Stimulated activated CD8-positive, alpha-beta memory T cell treated with anti-CD3 and anti-CD28 coated beads, Interleukin-12 subunit alpha, Interleukin-12 subunit beta, amount 100 ng/mL, for 24 hours (primary cell): Measurements from ENCODE around the gene SGK1.
"Not testable (repeated sequence)": the region's sequence is repeated elsewhere in the genome, so short reads cannot be mapped to it uniquely, and the experiment has no call there.

Source experiments
- DNase-seq: peaks from one replicate; pipeline ENCODE4 v3.0.0-alpha.2; 2020; ENCODE audit errors: extremely low read depth

The SGK1 gene

GRCh38 chr6:134304381-134304780, 13.5 kb downstream of the SGK1 start:
- DNase-seq, result not testable (repeated sequence)

- DNase-seq, result no peak
These were observed 14.0 kb downstream of the SGK1 start for GRCh38 chr6:134303891-134304290.

- no peak for DNase-seq
These were observed 18.7 kb downstream of the SGK1 start for GRCh38 chr6:134299236-134299635.

GRCh38 chr6:134296762-134297161, 21.1 kb downstream of the SGK1 start:
- no peak for DNase-seq

GRCh38 chr6:134295953-134296553, 21.9 kb downstream of the SGK1 start:
- no peak for DNase-seq

- DNase-seq, result no peak
These were observed 24.2 kb downstream of the SGK1 start for GRCh38 chr6:134293659-134294161.

GRCh38 chr6:134291156-134291555, 26.8 kb downstream of the SGK1 start:
- no peak for DNase-seq

- DNase-seq, result no peak
These were observed 28.7 kb downstream of the SGK1 start for GRCh38 chr6:134289204-134289575.

- DNase-seq, result no peak
These were observed 29.2 kb downstream of the SGK1 start for GRCh38 chr6:134288538-134289203.

- no peak for DNase-seq
These were observed 29.9 kb downstream of the SGK1 start for GRCh38 chr6:134287859-134288537.

- DNase-seq, result no peak
These were observed 35.1 kb downstream of the SGK1 start for GRCh38 chr6:134282816-134283215.

- no peak for DNase-seq
These were observed 36.5 kb downstream of the SGK1 start for GRCh38 chr6:134281388-134281787.

- DNase-seq, result no peak
These were observed 39.9 kb downstream of the SGK1 start for GRCh38 chr6:134278000-134278399.

GRCh38 chr6:134276891-134277377, 41.0 kb downstream of the SGK1 start:
- not testable (repeated sequence) for DNase-seq

GRCh38 chr6:134272374-134272773, 45.5 kb downstream of the SGK1 start:
- no peak for DNase-seq

GRCh38 chr6:134267917-134268361, 50.0 kb downstream of the SGK1 start:
- DNase-seq, result no peak

GRCh38 chr6:134266776-134267175, 51.1 kb downstream of the SGK1 start:
- no peak for DNase-seq

- DNase-seq, result no peak
These were observed 56.1 kb downstream of the SGK1 start for GRCh38 chr6:134261766-134262165.

GRCh38 chr6:134258849-134259306, 59.0 kb downstream of the SGK1 start:
- no peak for DNase-seq

- DNase-seq, result no peak
These were observed 60.4 kb downstream of the SGK1 start for GRCh38 chr6:134257516-134257915.

- DNase-seq, result no peak
These were observed 61.0 kb downstream of the SGK1 start for GRCh38 chr6:134256862-134257261.

- DNase-seq, result not testable (repeated sequence)
These were observed 62.6 kb downstream of the SGK1 start for GRCh38 chr6:134255280-134255679.

GRCh38 chr6:134254118-134254517, 63.8 kb downstream of the SGK1 start:
- DNase-seq, result no peak
